GM12873 (cell line): ENCODE measurements around the gene SSBP3.

Experiments
- CTCF ChIP-seq: IDR thresholded peaks from 2 replicates; pipeline ENCODE4 v1.5.1; 2012; ENCODE audit warnings: low read depth, mild to moderate bottlenecking, moderate library complexity, low read length, control low read depth; ENCODE audit not compliant: insufficient read depth; ENCODE audit errors: missing control alignments

Gene SSBP3

GRCh38 chr1:54402896-54403295, 3.3 kb downstream of the SSBP3 start:
- TF ChIP-seq CTCF = no peak

DNA sequence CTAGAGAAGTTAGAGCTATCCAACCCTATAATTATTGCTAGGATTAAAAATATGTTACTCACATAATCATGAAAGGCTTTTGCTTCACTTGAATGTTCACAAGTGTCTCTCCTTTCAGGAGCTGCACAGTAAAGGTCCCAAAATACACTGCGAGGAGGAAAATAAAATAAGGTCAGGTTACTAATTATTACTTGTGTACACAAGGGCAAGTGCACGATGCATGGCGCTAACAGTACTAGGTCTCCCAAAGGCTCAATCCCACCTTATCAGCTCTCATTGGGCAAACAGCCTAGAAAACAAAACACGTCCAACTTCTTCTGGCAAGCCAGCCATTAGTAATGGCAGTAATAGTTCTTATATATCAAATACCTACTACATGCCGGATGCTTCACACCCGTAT, 4.4 kb downstream of the SSBP3 start:
- TF ChIP-seq CTCF = no peak

- TF ChIP-seq CTCF = no peak
Measured at GRCh38 chr1:54400329-54400728, 5.9 kb downstream of the SSBP3 start.

DNA sequence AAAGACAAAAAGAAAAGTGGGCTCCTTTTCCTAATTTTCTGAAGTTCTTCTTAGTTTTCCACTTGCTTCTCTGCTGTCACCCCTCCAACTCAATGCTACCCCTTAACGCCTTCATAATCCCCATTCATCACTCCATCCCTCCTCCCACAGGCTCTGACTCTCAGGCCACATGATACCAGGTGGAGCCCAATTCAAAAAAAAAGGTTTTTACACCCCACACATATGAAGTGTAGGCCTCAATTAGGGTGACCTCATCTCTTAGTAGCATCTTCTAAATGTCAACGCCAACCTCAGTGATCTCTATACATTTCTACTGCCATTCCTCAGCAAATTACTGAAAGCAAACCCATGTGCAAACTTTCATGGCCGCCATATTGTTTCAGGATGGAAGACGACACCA, 6.4 kb downstream of the SSBP3 start:
- TF ChIP-seq CTCF = no peak

DNA sequence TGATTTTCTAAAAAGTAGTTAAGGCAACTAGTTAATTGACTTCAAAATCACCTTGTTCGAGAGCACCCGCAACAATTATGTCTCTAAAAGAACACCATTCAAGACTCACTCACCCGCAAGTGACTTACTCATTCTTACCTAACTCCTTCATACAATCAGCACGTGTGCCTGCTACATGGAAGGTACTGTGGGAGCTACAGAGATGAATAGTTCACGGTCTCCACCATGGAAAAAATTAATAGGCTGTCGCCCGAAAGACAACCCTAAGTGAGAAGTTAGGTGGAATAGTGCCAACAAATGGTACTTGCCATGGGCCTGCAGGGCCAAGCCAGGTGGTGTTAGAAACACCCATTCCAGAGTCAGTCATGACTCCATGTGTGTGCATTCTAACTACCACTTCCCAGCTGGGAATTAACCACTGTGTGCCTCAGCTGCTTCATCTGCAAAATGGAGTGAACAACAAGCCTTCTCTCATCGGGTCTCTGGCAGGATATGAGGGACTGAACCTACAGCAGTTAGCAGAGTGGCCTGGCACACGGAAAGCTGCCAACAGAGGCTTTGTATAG, 7.1 kb downstream of the SSBP3 start:
- TF ChIP-seq CTCF = no peak

- TF ChIP-seq CTCF = no peak
Measured at GRCh38 chr1:54397980-54398379, 8.2 kb downstream of the SSBP3 start.

- no peak for TF ChIP-seq CTCF
Measured at GRCh38 chr1:54397090-54397591, 9.1 kb downstream of the SSBP3 start.
